ACC112 (cell line): Measurements from ENCODE around the gene ABCG1.

Experiments
- H2AFZ ChIP-seq: fragments of 200-600 bp; sonication (generic); one replicate; pipeline ENCODE4 v1.6.0; 2017; ENCODE audit warnings: antibody characterized with exemption, low read length; ENCODE audit not compliant: unreplicated experiment
- H3K27ac ChIP-seq: fragments of 200-600 bp; sonication (generic); 2 replicates; pipeline ENCODE4 v1.5.1; 2014; ENCODE audit warnings: low read depth, mild to moderate bottlenecking, antibody characterized with exemption, low read length, moderate library complexity
- H3K27me3 ChIP-seq: fragments of 200-600 bp; sonication (generic); 2 replicates; pipeline ENCODE4 v1.6.1; 2014; ENCODE audit warnings: mild to moderate bottlenecking, antibody characterized with exemption, low read length, moderate library complexity, mixed read lengths; ENCODE audit not compliant: insufficient read depth
- H3K36me3 ChIP-seq: fragments of 200-600 bp; sonication (generic); 2 replicates; pipeline ENCODE4 v1.6.1; 2016; ENCODE audit warnings: mild to moderate bottlenecking, antibody characterized with exemption, low read length, moderate library complexity, mixed read lengths; ENCODE audit not compliant: insufficient read depth
- H3K4me1 ChIP-seq: fragments of 200-600 bp; sonication (generic); one replicate; pipeline ENCODE4 v1.6.1; 2016; ENCODE audit warnings: low read length, mixed read lengths; ENCODE audit not compliant: insufficient read depth, unreplicated experiment, control insufficient read depth
- H3K4me3 ChIP-seq: fragments of 200-600 bp; sonication (generic); 2 replicates; pipeline ENCODE4 v1.5.1; 2014; ENCODE audit warnings: mild to moderate bottlenecking, low read depth, low read length
- H3K79me2 ChIP-seq: fragments of 200-600 bp; sonication (generic); one replicate; pipeline ENCODE4 v1.6.0; 2016; ENCODE audit warnings: low read length; ENCODE audit not compliant: control insufficient read depth, unreplicated experiment, insufficient read depth

Gene ABCG1

DNA sequence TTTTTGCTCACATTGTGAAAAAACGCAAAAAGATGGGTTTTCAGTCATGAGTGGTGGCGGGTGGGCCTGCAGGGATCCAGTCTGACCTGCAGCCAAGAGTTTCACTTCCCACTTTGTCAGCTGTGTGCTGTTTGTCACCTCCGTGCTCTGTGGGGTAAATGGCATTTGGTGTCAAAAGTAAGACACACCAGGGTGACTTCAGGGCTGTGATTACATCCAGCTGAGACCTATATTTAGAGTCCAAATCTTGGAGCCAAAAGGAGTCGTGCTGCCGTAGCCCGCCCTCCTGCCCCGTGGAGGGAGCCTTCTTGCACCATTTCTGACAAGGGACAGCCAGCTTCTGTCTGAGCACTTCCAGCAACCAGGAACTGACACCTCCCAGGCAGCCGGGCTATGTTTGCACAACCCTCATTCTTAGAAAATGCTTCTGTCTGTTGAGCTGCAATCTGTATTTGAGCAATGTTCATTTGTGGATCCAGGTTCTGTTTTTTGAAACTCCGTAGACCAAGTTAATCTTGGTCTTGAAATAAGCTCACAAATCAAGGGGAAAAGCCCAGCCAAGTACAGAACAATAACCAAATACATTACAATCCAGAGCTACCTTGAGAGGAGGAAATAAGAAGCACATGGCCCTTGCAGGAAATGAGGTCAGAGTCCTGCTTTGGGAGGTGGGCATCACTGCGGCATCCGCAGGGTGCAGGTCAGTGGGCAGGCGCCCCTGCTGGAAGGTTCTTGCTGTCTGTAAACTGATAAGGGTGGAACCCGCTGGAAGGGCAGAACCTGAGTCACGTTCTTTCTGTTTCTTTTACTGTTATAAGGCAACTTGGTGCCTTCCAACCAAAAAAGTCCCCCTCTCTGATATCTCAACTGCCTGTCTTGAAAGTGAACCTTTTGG is 14.4 kb downstream of the ABCG1 start:
- Histone ChIP-seq H3K36me3 (no peaks in the 10 kb centered on the region), H3K4me1 (peaks cover 25% of the 10 kb centered on the region), H3K79me2 (no peaks in the 10 kb centered on the region), H3K4me3 (no peak overlapping the region), H3K27ac (no peak overlapping the region), H3K27me3 (peaks cover 47% of the 10 kb centered on the region), H2AFZ (no peak overlapping the region)

- Histone ChIP-seq H2AFZ (peak overlapping the region; percentile 50), H3K27ac (no peak overlapping the region), H3K4me3 (peak overlapping the region; percentile 73), H3K4me1 (peaks cover 19% of the 10 kb centered on the region), H3K79me2 (no peaks in the 10 kb centered on the region), H3K27me3 (peaks cover 53% of the 10 kb centered on the region), H3K36me3 (no peaks in the 10 kb centered on the region)
Observed at GRCh38 chr21:42234041-42234440, 15.1 kb downstream of the ABCG1 start.

- Histone ChIP-seq H3K79me2 (no peaks in the 10 kb centered on the region), H2AFZ (peak overlapping the region; percentile 51), H3K36me3 (no peaks in the 10 kb centered on the region), H3K27me3 (peaks cover 53% of the 10 kb centered on the region), H3K27ac (no peak overlapping the region), H3K4me1 (peaks cover 19% of the 10 kb centered on the region), H3K4me3 (peak overlapping the region; percentile 73)
Observed at GRCh38 chr21:42234464-42235241, 15.7 kb downstream of the ABCG1 start.

DNA sequence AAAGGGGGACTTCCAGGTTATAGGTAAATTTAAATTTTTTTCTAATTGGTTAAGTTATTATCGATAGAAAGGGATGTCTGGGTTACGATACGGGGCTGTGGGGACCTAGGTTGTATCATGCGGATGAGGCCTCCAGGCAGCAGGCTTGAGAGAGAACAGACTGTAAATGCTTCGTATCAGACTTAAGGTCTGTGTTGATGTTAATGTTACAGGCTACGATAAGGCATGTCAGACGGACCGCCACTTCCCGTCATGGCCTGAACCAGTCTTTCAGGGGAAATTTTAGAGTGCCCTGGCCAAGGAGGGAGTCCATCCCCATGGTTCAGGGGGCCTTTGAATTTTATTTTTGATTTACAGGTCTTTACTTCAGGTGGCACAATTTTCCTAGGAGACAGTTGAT is 16.7 kb downstream of the ABCG1 start:
- no peak overlapping the region for H2AFZ ChIP-seq
- no peaks in the 10 kb centered on the region for H3K79me2 ChIP-seq
- H3K4me3 ChIP-seq: no peak overlapping the region
- no peaks in the 10 kb centered on the region for H3K36me3 ChIP-seq
- H3K27me3 ChIP-seq: peaks cover 53% of the 10 kb centered on the region
- no peak overlapping the region for H3K27ac ChIP-seq
- H3K4me1 ChIP-seq: peaks cover 19% of the 10 kb centered on the region

DNA sequence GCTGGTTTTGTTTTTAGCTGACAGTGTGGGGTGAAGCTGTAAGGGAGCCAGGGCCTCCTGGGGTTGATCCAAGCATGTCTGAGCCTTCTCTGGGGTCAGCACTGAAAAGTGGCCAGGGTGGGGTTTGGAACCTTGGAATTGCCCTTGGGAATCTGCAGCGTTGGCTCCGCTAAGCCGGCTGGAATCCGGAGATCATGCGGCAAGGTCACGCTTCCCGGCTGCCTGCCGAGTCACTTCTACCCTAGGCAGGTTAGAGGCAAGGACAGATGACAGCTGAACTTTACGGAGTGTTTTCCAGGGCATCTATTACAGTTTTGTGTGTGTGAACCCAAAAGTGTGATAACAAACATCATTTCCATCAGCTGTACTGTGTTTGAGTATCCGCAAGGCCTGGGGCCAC is 17.1 kb downstream of the ABCG1 start:
- H3K27ac ChIP-seq: no peak overlapping the region
- no peak overlapping the region for H2AFZ ChIP-seq
- H3K36me3 ChIP-seq: no peaks in the 10 kb centered on the region
- peaks cover 19% of the 10 kb centered on the region for H3K4me1 ChIP-seq
- no peak overlapping the region for H3K4me3 ChIP-seq
- no peaks in the 10 kb centered on the region for H3K79me2 ChIP-seq
- peaks cover 53% of the 10 kb centered on the region for H3K27me3 ChIP-seq

- H3K4me3 ChIP-seq: no peak overlapping the region
- peaks cover 52% of the 10 kb centered on the region for H3K27me3 ChIP-seq
Observed at GRCh38 chr21:42236693-42237092, 17.8 kb downstream of the ABCG1 start.

DNA sequence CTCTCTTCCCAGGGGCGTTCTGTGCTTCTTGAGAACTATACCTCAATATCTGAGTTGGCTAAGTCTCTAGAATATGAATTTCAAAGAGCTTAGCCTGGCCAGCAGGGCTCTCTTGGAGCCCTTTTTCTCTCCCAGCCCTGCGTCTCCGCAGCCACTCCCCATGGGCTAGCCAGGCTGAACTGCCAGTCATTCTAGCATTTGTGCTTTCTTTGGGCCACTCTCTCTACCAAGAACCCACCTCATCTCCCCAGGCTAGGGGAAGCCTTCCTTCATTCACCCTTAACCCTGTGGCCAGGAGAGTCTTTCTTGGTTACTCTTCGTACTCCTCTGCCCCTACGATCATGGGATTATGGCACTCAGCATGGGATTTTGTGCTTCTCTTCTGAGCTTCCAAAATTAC is 18.2 kb downstream of the ABCG1 start:
- Histone ChIP-seq H3K4me1 (peaks cover 19% of the 10 kb centered on the region), H3K27me3 (peaks cover 50% of the 10 kb centered on the region), H3K27ac (no peak overlapping the region), H3K36me3 (no peaks in the 10 kb centered on the region), H3K4me3 (no peak overlapping the region), H3K79me2 (no peaks in the 10 kb centered on the region), H2AFZ (no peak overlapping the region)

More at GRCh38 chr21:42236693-42237092, 17.8 kb downstream of the ABCG1 start:
- H3K79me2 ChIP-seq: no peaks in the 10 kb centered on the region
- no peak overlapping the region for H3K27ac ChIP-seq
- H3K36me3 ChIP-seq: no peaks in the 10 kb centered on the region
- H2AFZ ChIP-seq: no peak overlapping the region
- peaks cover 19% of the 10 kb centered on the region for H3K4me1 ChIP-seq

DNA sequence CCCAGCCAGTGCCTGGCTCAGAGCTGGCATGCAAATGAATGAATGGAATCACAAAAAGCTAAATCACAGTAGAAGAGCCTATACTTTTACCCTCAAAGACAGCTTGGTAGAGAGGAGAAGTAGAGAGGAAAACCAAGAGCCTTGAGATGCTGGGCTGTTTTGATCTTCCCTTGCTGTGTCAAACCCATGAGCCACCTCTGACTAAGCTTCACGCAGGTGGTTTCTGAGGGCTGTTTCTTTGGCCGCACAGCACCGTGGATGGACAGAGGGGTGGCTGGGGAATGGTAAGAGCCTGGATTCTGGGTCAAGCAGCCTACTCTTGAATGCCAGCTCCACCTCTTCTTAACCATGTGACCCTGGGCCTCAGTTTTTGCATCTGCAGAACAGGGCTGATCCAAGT is 18.6 kb downstream of the ABCG1 start:
- Histone ChIP-seq H3K4me1 (peaks cover 19% of the 10 kb centered on the region), H3K27me3 (peaks cover 46% of the 10 kb centered on the region), H3K4me3 (no peak overlapping the region), H3K27ac (no peak overlapping the region), H3K79me2 (no peaks in the 10 kb centered on the region), H2AFZ (no peak overlapping the region), H3K36me3 (no peaks in the 10 kb centered on the region)

GRCh38 chr21:42238185-42238934 is 19.4 kb downstream of the ABCG1 start:
- no peak overlapping the region for H3K27ac ChIP-seq
- peaks cover 16% of the 10 kb centered on the region for H3K4me1 ChIP-seq
- H3K36me3 ChIP-seq: no peaks in the 10 kb centered on the region
- H3K79me2 ChIP-seq: no peaks in the 10 kb centered on the region
- no peak overlapping the region for H3K4me3 ChIP-seq
- peaks cover 49% of the 10 kb centered on the region for H3K27me3 ChIP-seq
- no peak overlapping the region for H2AFZ ChIP-seq

DNA sequence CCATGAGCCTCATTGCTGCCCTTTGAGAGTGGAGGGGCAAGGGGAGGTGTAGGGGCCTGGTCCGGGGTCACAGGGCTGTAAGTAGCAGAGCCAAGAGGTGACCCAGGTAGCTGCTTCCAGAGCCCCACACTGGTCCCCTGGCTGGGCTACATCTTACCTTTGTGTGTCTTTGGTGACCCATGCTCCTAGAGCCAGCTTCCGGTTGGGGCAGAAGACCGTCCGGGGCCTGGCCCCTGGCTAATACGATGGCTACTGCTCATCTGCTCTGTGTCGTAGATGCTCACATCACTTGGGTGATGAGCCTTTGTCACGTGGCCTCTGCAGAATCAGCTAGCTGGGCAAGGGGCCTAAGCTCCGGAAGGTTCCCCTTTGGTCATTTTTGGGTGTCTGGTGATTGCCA is 20.6 kb downstream of the ABCG1 start:
- peaks cover 55% of the 10 kb centered on the region for H3K27me3 ChIP-seq
- H3K36me3 ChIP-seq: no peaks in the 10 kb centered on the region
- no peak overlapping the region for H3K27ac ChIP-seq
- H3K4me3 ChIP-seq: no peak overlapping the region
- no peak overlapping the region for H2AFZ ChIP-seq
- no peaks in the 10 kb centered on the region for H3K79me2 ChIP-seq
- H3K4me1 ChIP-seq: peaks cover 4% of the 10 kb centered on the region
